ENCODE measurements around the gene OR5AC2.

The OR5AC2 gene

GRCh38 chr3:98073486-98073885, 13.5 kb upstream of the OR5AC2 start:
- no peaks in the 10 kb centered on the region for H3K36me3 ChIP-seq (ENCODE audit: insufficient read depth)
- no peak overlapping the region for H3K4me3 ChIP-seq (IDR thresholded peaks at IDR 0.05; ENCODE audit: insufficient read depth, low read depth, low read length)
- no peaks in the 10 kb centered on the region for H4K20me1 ChIP-seq (ENCODE audit: insufficient read depth)
- H3K4me2 ChIP-seq, result no peak overlapping the region
- no peaks in the 10 kb centered on the region for H3K4me1 ChIP-seq (ENCODE audit: low read depth, poor library complexity, severe bottlenecking)
- no peaks in the 10 kb centered on the region for H3K79me2 ChIP-seq (ENCODE audit: insufficient read depth, low read depth)
- H3K27ac ChIP-seq, result no peak overlapping the region
- H2AFZ ChIP-seq (ENCODE audit: low read depth), result no peak overlapping the region
- no peak for TF ChIP-seq CTCF (conservative IDR thresholded peaks at IDR 0.05; ENCODE audit: low read depth, low read length)
- no peaks in the 10 kb centered on the region for H3K27me3 ChIP-seq (ENCODE audit: insufficient read depth, low read depth)
- no peak overlapping the region for H3K9ac ChIP-seq

- Histone ChIP-seq H3K9ac (no peak overlapping the region), H3K27me3 (ENCODE audit: insufficient read depth, low read depth) (no peaks in the 10 kb centered on the region), H3K27ac (no peak overlapping the region), H3K36me3 (ENCODE audit: insufficient read depth) (no peaks in the 10 kb centered on the region), H4K20me1 (ENCODE audit: insufficient read depth) (no peaks in the 10 kb centered on the region), H2AFZ (ENCODE audit: low read depth) (no peak overlapping the region), H3K4me3 (IDR thresholded peaks at IDR 0.05; ENCODE audit: insufficient read depth, low read depth, low read length) (no peak overlapping the region), H3K79me2 (ENCODE audit: insufficient read depth, low read depth) (no peaks in the 10 kb centered on the region), H3K4me2 (no peak overlapping the region), H3K4me1 (ENCODE audit: low read depth, poor library complexity, severe bottlenecking) (no peaks in the 10 kb centered on the region)
- no peak for TF ChIP-seq CTCF (conservative IDR thresholded peaks at IDR 0.05; ENCODE audit: low read depth, low read length)
Measured at GRCh38 chr3:98095882-98096281, 8.9 kb downstream of the OR5AC2 start.

GRCh38 chr3:98099848-98100247, 12.9 kb downstream of the OR5AC2 start:
- TF ChIP-seq CTCF (conservative IDR thresholded peaks at IDR 0.05; ENCODE audit: low read depth, low read length), result no peak
- Histone ChIP-seq H2AFZ (ENCODE audit: low read depth) (no peak overlapping the region), H3K4me2 (no peak overlapping the region), H3K79me2 (ENCODE audit: insufficient read depth, low read depth) (no peaks in the 10 kb centered on the region), H3K27me3 (ENCODE audit: insufficient read depth, low read depth) (no peaks in the 10 kb centered on the region), H3K27ac (no peak overlapping the region), H3K9ac (no peak overlapping the region), H3K4me3 (IDR thresholded peaks at IDR 0.05; ENCODE audit: insufficient read depth, low read depth, low read length) (no peak overlapping the region), H4K20me1 (ENCODE audit: insufficient read depth) (no peaks in the 10 kb centered on the region), H3K36me3 (ENCODE audit: insufficient read depth) (no peaks in the 10 kb centered on the region), H3K4me1 (ENCODE audit: low read depth, poor library complexity, severe bottlenecking) (no peaks in the 10 kb centered on the region)

- Histone ChIP-seq H3K4me1 (ENCODE audit: low read depth, poor library complexity, severe bottlenecking) (no peaks in the 10 kb centered on the region), H3K27ac (no peak overlapping the region), H3K4me2 (no peak overlapping the region), H3K79me2 (ENCODE audit: insufficient read depth, low read depth) (no peaks in the 10 kb centered on the region), H3K9ac (no peak overlapping the region), H2AFZ (ENCODE audit: low read depth) (no peak overlapping the region), H3K4me3 (IDR thresholded peaks at IDR 0.05; ENCODE audit: insufficient read depth, low read depth, low read length) (no peak overlapping the region), H4K20me1 (ENCODE audit: insufficient read depth) (no peaks in the 10 kb centered on the region), H3K36me3 (ENCODE audit: insufficient read depth) (no peaks in the 10 kb centered on the region), H3K27me3 (ENCODE audit: insufficient read depth, low read depth) (no peaks in the 10 kb centered on the region)
- TF ChIP-seq CTCF (conservative IDR thresholded peaks at IDR 0.05; ENCODE audit: low read depth, low read length), result no peak
Measured at GRCh38 chr3:98108162-98108561, 21.2 kb downstream of the OR5AC2 start.
